Activated CD4-positive, alpha-beta T cell treated with anti-CD3 and anti-CD28 coated beads, Interleukin-2, Interleukin-4, amounts not matched to agents 100 ng/mL and 50 ng/mL, durations not matched to agents 16 hours and 8 hours (primary cell): ENCODE measurements around the gene WDFY4.
"Not testable (repeated sequence)": the region's sequence is repeated elsewhere in the genome, so short reads cannot be mapped to it uniquely, and the experiment has no call there.

Experiments used
- DNase-seq: peaks from one replicate; pipeline ENCODE4 v3.0.0-alpha.2; 2020; ENCODE audit warnings: low spot score

The WDFY4 gene

DNA sequence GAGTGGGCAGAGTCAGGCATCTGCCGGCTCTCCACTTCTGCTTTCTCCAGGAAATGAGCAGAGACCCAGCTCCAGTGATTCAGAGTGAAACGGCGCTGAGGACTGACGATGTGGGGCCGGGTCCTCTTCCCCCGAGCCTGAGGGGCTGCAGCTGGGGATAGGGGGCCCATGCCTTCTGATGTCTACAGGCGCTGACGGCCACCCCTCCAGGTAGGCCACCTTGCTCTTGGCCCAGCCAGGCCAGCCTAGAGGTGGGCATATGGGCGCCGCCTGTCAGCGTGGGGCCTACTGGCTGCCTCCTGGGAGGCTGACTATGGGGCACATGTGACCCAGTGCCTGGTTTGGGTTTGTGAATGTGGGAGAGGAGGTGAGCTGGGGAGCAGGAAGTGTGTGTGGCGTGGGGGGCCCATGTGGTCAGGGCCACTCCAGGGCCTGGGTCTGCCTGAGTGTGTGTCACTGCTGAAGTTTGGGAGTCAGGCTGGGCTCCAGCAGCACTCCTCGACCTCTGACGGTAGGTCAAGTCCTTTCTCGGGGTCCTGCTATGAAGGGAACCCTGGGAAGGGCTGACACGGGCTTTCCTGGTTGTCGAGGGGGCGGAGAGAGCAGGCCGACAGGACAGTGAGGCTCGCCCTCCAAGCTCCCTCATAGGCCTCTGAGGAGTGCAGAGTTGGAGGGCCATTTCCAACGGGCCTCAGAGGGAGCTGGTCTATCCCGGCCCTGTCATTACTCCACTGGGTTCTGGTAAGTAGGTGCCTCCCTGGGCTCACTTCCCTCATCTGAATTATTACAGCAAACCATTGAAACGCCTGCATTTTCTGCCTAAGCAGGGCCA, at the start of gene WDFY4:
Gene WDFY4, plus strand, starts transcription at position 82 of the 832 bp plus-strand sequence. CDS start 24,860 bp downstream, outside the sequence.
- DNase-seq: no peak

DNA sequence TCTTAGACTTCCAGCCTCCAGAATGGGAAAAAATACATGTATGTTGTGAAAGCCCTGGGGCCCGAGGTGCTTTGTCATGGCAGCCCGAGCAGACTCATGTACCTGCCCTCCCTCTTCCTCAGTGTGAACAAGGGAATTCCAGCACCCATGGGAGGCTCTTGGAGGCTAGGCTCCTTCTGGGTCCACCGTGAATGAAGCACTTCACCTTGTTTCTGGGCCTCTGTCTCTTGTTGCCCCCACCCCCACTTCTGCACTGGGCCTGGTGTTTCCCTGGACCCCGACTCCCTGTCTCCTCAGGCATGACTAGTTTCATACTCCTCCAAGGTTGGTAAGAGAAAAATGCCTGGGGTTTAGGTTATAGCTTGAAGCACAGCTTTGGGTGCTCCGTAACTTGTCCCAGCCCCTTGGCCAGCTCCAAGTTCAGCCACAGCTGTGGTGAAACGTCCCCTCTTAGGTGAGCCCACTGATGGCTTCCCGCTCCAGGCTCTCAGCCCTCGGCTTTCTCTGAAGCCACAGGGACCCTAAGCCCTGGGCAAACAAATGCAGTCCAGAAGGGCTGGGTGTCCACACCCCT, 49.6 kb upstream of the WDFY4 start:
- no peak for DNase-seq

DNA sequence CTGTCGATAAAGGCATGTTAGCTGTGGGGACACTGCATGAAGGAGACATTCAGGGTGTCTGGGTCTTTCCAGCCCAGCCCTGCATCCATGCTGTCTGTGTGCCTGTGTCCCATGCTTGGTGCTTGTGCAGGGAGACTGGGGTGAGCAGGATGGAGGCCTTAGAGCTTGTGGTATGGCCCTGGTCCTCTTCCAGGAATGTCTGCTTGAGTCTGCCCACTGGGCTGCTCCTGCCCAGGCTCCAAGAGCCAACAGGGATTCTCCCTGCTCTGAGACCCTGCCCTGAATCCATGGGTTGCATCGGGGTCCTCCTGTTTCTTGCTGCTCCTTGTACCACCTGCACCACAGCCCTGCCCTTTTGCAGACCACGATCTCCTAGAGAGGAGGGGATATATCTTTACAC, 48.4 kb upstream of the WDFY4 start:
- DNase-seq: no peak

DNA sequence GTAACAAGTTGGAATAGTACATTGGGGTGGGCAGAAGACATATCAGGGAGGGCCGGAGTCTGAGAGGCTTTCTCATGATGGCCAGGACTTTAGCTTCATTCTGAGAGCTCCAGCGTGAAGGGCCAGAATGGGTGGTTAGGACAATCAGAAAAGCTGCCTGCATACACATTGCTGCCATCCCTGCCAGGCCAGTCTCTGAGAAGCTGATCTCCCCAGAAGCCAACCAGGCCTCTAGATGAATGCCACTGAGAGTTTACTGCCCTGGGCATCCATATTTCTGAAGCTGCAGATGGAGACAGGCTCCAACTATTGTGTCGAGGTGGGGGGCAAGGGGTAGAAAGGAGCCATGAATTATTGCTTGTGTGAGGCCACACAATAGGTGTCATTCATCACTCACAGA, 47.8 kb upstream of the WDFY4 start:
- no peak for DNase-seq

DNA sequence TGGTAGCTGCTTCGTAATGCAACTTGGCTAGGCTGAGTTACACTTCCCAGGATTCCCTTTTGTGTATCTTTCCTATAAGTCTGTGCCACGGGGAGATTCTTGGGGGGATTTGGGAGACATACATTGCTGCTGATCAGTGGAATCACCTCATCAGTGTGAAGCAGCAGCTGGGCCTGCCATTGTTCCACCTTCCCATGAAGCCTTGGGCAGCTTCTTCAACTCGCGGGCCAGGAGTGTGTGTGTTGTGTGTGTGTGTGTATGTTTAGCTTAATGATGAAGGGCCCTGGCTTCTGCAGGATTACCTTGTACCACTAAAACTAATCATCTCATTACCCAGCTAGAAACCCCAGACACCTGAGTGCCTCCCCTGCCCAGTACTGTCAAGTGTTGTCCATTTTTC, 46.5 kb upstream of the WDFY4 start:
- DNase-seq: no peak

DNA sequence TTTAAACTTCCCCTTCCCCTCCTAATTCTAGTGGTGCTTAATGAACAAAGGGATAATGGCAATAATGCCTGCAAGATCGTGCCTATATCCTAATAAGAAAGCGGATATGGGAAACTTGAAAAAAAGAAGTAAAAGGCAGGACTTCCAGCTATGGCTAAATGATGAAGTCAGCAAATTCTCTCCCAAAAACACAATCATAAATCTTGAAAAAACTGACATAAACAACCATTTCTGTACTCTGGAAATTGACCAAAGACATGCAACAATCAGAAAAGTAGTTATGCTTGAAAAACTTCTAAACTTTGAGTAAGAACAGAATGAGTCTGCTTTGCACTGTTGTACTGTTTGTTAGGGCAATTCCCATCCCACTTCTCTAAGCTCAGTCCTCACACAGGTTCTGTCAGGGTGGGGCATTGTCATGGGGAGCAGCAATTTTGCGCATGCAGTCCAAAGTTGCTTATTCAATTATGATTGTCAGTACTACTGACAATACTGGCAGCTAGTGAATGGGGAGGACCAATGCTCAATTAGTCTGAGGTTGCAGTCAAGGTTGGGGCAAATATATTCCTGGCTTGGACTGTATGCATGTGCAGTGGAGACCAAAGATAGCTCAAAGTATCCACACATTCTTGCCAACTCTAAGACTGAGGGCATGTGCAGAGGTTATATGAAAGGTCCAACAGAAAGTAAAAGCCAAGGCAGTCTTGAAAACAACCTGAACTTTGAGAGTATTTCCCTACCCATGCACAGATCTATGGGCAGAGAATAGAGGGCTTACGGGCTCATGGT, 45.7 kb upstream of the WDFY4 start:
- no peak for DNase-seq

DNA sequence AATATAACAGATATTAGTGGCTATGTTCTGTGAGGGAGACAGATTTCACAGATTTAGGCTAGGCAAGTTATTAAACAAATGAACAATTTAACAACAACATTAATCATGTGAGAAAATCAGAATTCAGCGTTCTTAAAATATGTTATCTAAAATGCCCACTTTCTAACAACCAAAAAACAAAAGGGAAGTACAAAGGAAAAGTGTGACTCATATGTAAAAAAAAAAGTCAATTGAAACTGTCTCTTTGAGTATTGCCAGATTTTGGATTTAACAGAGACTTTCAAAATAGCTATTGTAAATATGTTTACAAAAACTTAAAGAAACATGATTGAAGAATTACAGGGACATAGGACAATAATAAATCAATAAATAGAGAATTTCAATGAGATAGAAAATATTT, 45.0 kb upstream of the WDFY4 start:
- DNase-seq: no peak

DNA sequence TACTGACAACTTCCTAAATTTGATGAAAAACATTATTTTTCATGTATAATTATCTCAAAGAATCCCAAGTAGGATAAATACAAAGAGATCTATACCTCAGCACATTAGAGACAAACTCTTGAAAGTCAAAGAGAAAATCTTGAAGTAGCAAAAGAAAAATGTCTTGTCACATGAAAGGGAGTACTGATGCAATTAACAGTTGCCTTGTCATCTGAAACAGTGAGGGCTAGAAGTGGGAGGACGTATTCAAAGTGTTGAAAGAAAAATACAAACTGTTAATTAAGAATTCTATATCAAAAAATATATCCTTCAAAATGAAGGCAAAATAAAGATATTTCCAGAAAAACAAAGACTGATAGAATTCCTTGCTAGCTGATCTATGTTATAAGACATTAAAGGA, 44.3 kb upstream of the WDFY4 start:
- DNase-seq: no peak

GRCh38 chr10:48641099-48641690, 43.5 kb upstream of the WDFY4 start:
- DNase-seq: not testable (repeated sequence)

GRCh38 chr10:48645600-48645999, 39.1 kb upstream of the WDFY4 start:
- no peak for DNase-seq

DNA sequence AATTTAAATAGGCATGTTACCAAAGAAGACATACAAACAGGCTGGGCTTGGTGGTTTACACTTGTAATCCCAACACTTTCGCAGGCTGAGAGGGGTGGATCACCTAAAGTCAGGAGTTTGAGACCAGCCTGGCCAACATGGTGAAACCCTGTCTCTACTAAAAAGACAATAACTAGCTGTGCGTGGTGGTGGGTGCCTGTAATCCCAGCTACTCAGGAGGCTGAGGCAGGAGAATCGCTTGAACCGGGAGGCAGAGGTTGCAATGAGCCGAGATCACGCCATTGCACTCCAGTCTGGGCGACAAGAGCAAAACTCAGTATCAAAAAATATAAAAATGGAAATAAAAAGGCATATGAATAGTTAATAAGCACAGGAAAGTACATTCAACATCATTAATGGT, 37.6 kb upstream of the WDFY4 start:
- not testable (repeated sequence) for DNase-seq

DNA sequence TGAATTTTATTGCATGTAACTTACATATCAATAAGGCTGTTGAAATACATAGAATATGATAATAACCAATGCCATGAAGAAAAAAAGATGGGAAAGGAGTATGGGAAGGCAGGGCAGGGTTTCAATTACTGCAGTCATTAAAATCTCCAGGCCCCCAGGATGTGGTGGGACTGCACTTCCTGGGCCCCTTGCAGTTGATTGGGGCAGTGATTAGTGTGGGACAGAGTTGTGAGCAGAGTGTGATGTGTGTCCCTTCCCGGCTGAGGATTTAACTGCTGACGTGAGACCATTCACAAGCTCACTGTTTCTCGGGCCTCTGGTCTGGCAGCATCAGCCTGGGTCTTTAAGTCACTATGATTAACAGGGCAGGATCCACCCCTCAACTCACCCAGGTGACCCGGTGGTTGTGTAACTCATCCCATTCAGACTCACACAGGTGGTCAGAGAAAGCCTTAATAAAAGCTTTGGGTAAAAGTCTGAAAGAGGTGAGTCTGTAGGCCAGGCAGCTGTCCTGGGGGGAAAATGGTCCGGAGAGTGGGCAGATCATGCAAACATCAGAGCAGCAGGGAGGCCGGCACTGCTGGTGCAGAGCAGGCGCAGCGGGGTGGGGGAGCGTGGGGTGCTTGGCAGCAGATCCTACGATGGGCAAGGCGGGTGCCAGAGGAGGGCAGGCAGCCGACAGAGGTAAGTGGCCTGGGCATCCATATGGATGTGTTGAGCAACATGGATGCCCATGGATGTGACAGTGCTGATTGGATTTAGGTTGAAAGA, 36.3 kb upstream of the WDFY4 start:
- no peak for DNase-seq

- DNase-seq: no peak
Measured at GRCh38 chr10:48649349-48649944, 35.2 kb upstream of the WDFY4 start.

GRCh38 chr10:48651293-48651692, 33.4 kb upstream of the WDFY4 start:
- DNase-seq: no peak

- no peak for DNase-seq
Measured at GRCh38 chr10:48651839-48652238, 32.8 kb upstream of the WDFY4 start.

DNA sequence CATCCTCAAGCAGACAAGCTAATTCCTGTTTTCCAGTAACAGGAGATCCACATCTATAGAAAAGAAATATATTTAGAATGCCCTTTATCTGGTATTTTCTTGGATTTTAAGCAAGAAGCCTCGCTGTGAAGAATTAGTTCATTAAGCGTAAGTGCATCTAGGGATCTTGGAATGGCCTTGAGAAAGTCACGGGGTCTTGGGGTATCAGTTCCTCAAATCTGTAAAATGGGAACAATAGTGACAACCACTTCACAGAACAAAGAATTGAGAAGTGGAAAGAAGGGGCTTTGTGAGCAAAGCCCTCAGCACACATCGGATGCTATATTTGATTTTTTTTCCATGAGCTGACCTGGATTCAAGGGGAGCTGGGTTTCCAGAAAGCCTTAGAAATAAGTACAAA, 32.3 kb upstream of the WDFY4 start:
- DNase-seq: no peak

DNA sequence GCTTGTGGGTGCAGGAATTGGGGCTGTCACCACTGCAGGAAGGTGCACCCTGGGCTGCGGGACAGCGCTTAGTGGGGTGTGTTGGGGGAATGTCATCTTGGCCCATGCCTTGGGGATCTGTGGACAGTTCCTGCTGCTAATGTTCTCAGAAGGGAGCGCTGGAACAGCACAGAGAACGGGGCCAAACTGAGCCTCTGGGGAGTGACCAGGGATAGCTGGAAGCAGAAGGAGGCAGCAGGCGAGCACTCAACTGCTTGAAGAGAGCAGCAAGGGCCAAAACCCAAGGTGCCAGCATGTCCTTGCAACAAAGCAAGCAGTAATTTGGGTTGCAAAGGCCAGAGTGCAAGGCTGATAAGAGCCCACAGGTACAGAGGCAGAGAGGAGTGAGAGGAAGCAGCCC, 31.3 kb upstream of the WDFY4 start:
- DNase-seq: no peak

DNA sequence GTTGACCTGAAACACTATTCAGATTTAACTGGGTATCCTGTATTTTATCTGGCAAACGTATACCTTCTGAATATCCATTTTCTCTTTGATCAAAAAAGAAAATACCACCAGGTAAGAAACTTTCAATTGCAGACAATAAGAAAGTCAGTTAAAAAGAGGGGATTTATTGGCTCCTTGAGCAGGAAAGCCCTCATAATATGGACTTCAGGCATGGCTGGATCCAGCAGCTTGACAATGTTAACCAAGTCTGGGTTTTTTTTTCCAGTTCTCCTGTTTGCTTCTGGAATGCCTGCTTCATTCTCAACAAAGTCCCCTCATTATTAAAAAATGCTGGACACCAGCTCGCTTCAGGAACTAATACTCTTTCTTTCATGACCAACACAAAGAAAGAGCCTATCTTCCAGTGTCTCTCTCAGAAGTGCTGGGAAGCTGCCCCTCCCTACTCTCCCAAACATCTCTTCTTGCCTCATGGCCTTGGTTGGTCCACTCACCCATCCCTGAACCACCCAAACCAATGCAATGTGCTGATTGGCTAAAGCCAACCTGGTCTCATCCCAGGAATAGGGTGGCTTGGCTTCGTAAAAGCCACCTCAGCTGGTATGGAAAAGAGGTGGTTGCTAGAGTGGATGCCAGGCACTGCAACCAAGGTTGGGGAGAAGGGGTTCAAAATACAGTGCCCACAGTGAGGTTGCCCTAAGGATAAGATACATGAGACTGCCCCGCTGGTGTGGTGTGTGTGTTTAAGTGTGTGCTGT, 30.6 kb upstream of the WDFY4 start:
- no peak for DNase-seq

DNA sequence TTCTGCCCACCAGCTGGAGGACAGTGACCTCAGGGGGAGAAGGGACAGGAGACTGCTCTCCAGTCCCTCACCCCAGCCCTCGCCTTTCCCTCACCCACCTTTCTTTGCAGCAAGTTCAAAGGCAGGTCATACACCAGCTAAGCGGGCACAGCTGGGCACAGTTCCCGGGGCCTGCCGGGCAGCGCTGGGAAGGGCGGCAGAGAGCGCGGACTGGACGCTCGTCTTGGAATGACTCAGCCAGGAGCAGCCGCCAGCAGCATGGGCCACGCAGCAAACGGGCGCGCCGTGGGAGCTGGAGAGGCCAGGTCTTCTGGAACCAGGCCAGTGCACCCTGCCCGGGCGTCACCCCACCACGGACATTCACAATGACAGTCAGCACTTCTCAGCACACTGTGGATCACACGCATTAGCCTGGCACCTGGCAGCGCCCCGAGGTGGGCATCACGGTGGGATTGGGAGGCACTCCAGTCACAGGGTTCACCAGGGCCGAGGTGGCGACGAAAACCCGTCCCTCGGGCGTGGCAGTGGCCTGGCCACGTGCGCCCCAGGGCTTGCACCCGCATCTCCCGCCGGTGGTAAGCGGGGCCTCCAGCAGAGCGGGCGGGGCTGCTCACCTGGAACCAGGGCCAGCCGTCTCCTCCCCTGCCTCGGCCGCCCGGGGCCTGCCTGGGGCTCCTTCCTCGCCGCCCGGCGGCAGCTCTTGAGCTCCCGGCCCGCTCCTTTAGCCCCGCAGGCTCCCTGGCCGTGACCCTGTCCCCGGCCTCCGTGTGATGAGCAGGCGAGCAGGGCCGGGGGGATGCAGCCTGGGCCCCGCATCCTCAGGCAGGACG, 29.0 kb upstream of the WDFY4 start:
- no peak for DNase-seq
